ENCODE results near the gene GTPBP4.

DNA sequence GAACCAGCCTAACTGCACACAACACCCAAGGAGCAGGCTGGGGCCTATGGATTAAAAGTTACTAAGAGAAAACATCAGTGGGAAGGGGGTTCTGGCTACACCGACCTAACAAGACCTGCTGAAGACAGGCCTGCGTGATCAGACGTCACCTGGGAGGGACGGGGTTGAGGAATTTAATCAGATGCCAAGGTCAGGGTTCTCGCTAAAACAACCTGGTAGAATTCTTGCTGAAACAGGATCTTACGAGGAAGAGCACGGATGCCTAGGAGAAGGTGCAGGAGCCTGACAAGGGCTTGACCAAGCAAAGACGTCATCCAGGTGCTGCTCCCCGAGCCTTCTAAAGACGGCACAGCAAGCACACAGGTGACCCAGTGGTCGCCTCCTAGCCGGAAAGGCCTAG is 35.9 kb downstream of the GTPBP4 start:
- TF ChIP-seq, protein P1, sequence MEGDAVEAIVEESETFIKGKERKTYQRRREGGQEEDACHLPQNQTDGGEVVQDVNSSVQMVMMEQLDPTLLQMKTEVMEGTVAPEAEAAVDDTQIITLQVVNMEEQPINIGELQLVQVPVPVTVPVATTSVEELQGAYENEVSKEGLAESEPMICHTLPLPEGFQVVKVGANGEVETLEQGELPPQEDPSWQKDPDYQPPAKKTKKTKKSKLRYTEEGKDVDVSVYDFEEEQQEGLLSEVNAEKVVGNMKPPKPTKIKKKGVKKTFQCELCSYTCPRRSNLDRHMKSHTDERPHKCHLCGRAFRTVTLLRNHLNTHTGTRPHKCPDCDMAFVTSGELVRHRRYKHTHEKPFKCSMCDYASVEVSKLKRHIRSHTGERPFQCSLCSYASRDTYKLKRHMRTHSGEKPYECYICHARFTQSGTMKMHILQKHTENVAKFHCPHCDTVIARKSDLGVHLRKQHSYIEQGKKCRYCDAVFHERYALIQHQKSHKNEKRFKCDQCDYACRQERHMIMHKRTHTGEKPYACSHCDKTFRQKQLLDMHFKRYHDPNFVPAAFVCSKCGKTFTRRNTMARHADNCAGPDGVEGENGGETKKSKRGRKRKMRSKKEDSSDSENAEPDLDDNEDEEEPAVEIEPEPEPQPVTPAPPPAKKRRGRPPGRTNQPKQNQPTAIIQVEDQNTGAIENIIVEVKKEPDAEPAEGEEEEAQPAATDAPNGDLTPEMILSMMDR (IDR thresholded peaks at IDR 0.05): no peak
- no peak for TF ChIP-seq POLR2AphosphoS5 (IDR thresholded peaks at IDR 0.05)

Measured in esophagus muscularis mucosa (tissue), 3 donors.